SK-N-SH (cell line): ENCODE data around the gene ZMAT2. TPM values are rescaled to one million over a fixed set of nuclear protein-coding genes. Genes with fewer than 3 reads are reported as not detected.

ENCODE experiments used
- CTCF ChIA-PET: fragments of 300-600, 350-600 bp; formaldehyde crosslinking; extraction: SDS; loops from one replicate; lab custom pipeline; 2021; lab: Yijun Ruan, JAX
- POLR2A ChIA-PET: fragments of 350-600 bp; sonication (Branson Sonifier 250); formaldehyde crosslinking; extraction: SDS; loops from one replicate; lab custom pipeline; 2020; ENCODE audit warnings: antibody characterized with exemption, inconsistent platforms; lab: Yijun Ruan, JAX
- DNase-seq: peaks from one replicate; pipeline ENCODE4 v3.0.0; 2012
- H2AFZ ChIP-seq: fragments of 200-600 bp; sonication (generic); 2 replicates; pipeline ENCODE4 v1.8.1; 2016; ENCODE audit warnings: antibody characterized with exemption, mild to moderate bottlenecking, low read depth
- H3F3A ChIP-seq: fragments of 200-600 bp; sonication (generic); replicated peaks from 2 replicates; pipeline ENCODE3; 2016; ENCODE audit warnings: antibody characterized with exemption, mild to moderate bottlenecking; ENCODE audit not compliant: insufficient read depth
- H3K27ac ChIP-seq, 2 experiments: fragments of 200-500 bp in 1 of 2; fragments of 200-600 bp in 1 of 2; sonication (Bioruptor generic) in 1 of 2; sonication (generic), shearing (Covaris generic) in 1 of 2; 2 replicates each; pipeline versions ENCODE4 v1.5.1 to v1.6.1; 2014 to 2016; ENCODE audit warnings: low read depth in 2 of 2, inconsistent platforms in 1 of 2, low read length in 1 of 2, mild to moderate bottlenecking in 1 of 2, mixed read lengths in 1 of 2
- H3K27me3 ChIP-seq: fragments of 200-600 bp; sonication (generic), shearing (Covaris generic); 2 replicates; pipeline ENCODE4 v1.6.1; 2016; ENCODE audit warnings: mixed run types; ENCODE audit not compliant: insufficient read depth
- H3K36me3 ChIP-seq, 2 experiments: fragments of 200-500 bp in 1 of 2; fragments of 200-600 bp in 1 of 2; sonication (Bioruptor generic) in 1 of 2; sonication (generic) in 1 of 2; replicated peaks in 1 of 2; 2 replicates each; pipeline versions ENCODE3 to v1.5.1; 2014 to 2016; ENCODE audit warnings: low read length in 1 of 2, mild to moderate bottlenecking in 1 of 2; ENCODE audit not compliant: insufficient read depth in 2 of 2, control insufficient read depth in 1 of 2
- H3K4me1 ChIP-seq, 2 experiments: fragments of 200-500 bp in 1 of 2; fragments of 200-600 bp in 1 of 2; sonication (Bioruptor generic) in 1 of 2; sonication (generic), shearing (Covaris generic) in 1 of 2; 2 replicates each; pipeline versions ENCODE4 v1.5.1 to v1.6.1; 2014 to 2016; ENCODE audit warnings: low read depth in 1 of 2, low read length in 1 of 2, mixed run types in 1 of 2; ENCODE audit not compliant: insufficient read depth in 2 of 2, control insufficient read depth in 1 of 2
- H3K4me2 ChIP-seq: fragments of 200-600 bp; sonication (generic), shearing (Covaris generic); 2 replicates; pipeline ENCODE4 v1.6.1; 2017; ENCODE audit warnings: mixed run types
- H3K4me3 ChIP-seq, 2 experiments: fragments of 200-500 bp in 1 of 2; fragments of 200-600 bp in 1 of 2; sonication (Bioruptor generic) in 1 of 2; sonication (generic), shearing (Covaris generic) in 1 of 2; 2 replicates each; pipeline versions ENCODE4 v1.5.1 to v1.8.1; 2014 to 2016; ENCODE audit warnings: low read depth in 2 of 2, inconsistent platforms in 1 of 2, low read length in 1 of 2, mild to moderate bottlenecking in 1 of 2, mixed read lengths in 1 of 2, moderate library complexity in 1 of 2
- H3K79me2 ChIP-seq: fragments of 200-600 bp; sonication (generic); 2 replicates; pipeline ENCODE4 v1.8.1; 2017; ENCODE audit warnings: mild to moderate bottlenecking; ENCODE audit not compliant: insufficient read depth
- H3K9ac ChIP-seq: fragments of 200-600 bp; sonication (generic); 2 replicates; pipeline ENCODE4 v1.6.1; 2017; ENCODE audit warnings: mixed run types
- H3K9me2 ChIP-seq: fragments of 200-600 bp; sonication (generic); 2 replicates; pipeline ENCODE4 v1.6.1; 2017; ENCODE audit warnings: mixed run types
- H3K9me3 ChIP-seq: fragments of 200-600 bp; sonication (generic); 2 replicates; pipeline ENCODE4 v1.6.1; 2017; ENCODE audit warnings: mixed run types, mild to moderate bottlenecking, moderate library complexity
- H4K20me1 ChIP-seq: fragments of 200-600 bp; sonication (generic); 2 replicates; pipeline ENCODE4 v1.6.1; 2017; ENCODE audit warnings: mild to moderate bottlenecking, mixed run types; ENCODE audit not compliant: insufficient read depth
- CHD2 ChIP-seq: fragments of 150-350 bp; IDR thresholded peaks from 2 replicates; pipeline ENCODE4 v1.6.1; 2018; ENCODE audit warnings: low read length; ENCODE audit not compliant: partially characterized antibody
- ELF1 ChIP-seq: IDR thresholded peaks from 2 replicates; pipeline ENCODE4 v1.4.0; 2012
- EZH2phosphoT487 ChIP-seq: fragments of 200-600 bp; sonication (generic); IDR thresholded peaks from 2 replicates; pipeline ENCODE4 v1.6.1; 2017; ENCODE audit warnings: low read depth, mixed run types, mild to moderate bottlenecking, antibody characterized with exemption, moderate library complexity, borderline replicate concordance
- FOSL2 ChIP-seq: IDR thresholded peaks from 2 replicates; pipeline ENCODE4 v1.4.0; 2012; ENCODE audit warnings: low read depth, mild to moderate bottlenecking, moderate library complexity, borderline replicate concordance
- FOXM1 ChIP-seq: IDR thresholded peaks from 2 replicates; pipeline ENCODE4 v1.4.0; 2012; ENCODE audit warnings: low read depth, mild to moderate bottlenecking
- GABPA ChIP-seq: IDR thresholded peaks from 2 replicates; pipeline ENCODE4 v1.4.0; 2012; ENCODE audit warnings: low read depth, mild to moderate bottlenecking
- GATA2 ChIP-seq: sonication (generic); formaldehyde crosslinking; IDR thresholded peaks from 2 replicates; pipeline ENCODE4 v1.5.0; 2020; ENCODE audit warnings: mild to moderate bottlenecking, missing genetic modification reagents
- MEF2A ChIP-seq: IDR thresholded peaks from 2 replicates; pipeline ENCODE4 v1.4.0; 2012; ENCODE audit warnings: low read depth, borderline replicate concordance
- NFIC ChIP-seq: IDR thresholded peaks from 2 replicates; pipeline ENCODE4 v1.4.0; 2012; ENCODE audit warnings: borderline replicate concordance
- NRF1 ChIP-seq: IDR thresholded peaks from 2 replicates; pipeline ENCODE4 v1.6.1; 2012; ENCODE audit warnings: low read depth, mild to moderate bottlenecking, low read length
- POLR2AphosphoS5 ChIP-seq: IDR thresholded peaks from 2 replicates; pipeline ENCODE4 v1.6.1; 2012; ENCODE audit warnings: low read depth, low read length
- RAD21 ChIP-seq: IDR thresholded peaks from 2 replicates; pipeline ENCODE4 v1.6.1; 2012; ENCODE audit warnings: mild to moderate bottlenecking, low read length
- RFX5 ChIP-seq: IDR thresholded peaks from 2 replicates; pipeline ENCODE4 v1.6.1; 2012; ENCODE audit warnings: mild to moderate bottlenecking, improper control_type of control experiment, low read length
- RXRA ChIP-seq: IDR thresholded peaks from 2 replicates; pipeline ENCODE4 v1.4.0; 2012; ENCODE audit warnings: low read depth, mild to moderate bottlenecking, borderline replicate concordance
- SIN3A ChIP-seq: IDR thresholded peaks from 2 replicates; pipeline ENCODE4 v1.6.1; 2012; ENCODE audit warnings: low read depth, mild to moderate bottlenecking, low read length, moderate library complexity, borderline replicate concordance
- SMC3 ChIP-seq: IDR thresholded peaks from 2 replicates; pipeline ENCODE4 v1.6.1; 2012; ENCODE audit warnings: low read depth, low read length, improper control_type of control experiment
- TAF1 ChIP-seq: IDR thresholded peaks from 2 replicates; pipeline ENCODE4 v1.6.1; 2012; ENCODE audit warnings: low read depth, mild to moderate bottlenecking, low read length, moderate library complexity, borderline replicate concordance
- TCF12 ChIP-seq: IDR thresholded peaks from 2 replicates; pipeline ENCODE4 v1.4.0; 2012
- WGBS: methylation state at CpG from one replicate; pipeline ENCODE4 v1.1.6; 2017; ENCODE audit warnings: low lambda C conversion rate; 5-methylcytosine and 5-hydroxymethylcytosine counted together
- polyA plus RNA-seq, 3 experiments: library from polyadenylated mRNA; depleted of rRNA; stranded (reverse); fragments of >200 nt; gene quantifications; 2 replicates each; pipeline ENCODE4 v1.2.3, GENCODE V29; 2012
- TF ChIP-seq, protein P1 (sequence below): fragments of 150-350 bp; IDR thresholded peaks from 2 replicates; pipeline ENCODE4 v1.6.1; 2016; ENCODE audit warnings: mild to moderate bottlenecking, low read depth, low read length
- TF ChIP-seq, protein P2 (sequence below): IDR thresholded peaks from 2 replicates; pipeline ENCODE4 v1.4.0; 2012; ENCODE audit warnings: low read depth
- TF ChIP-seq, protein P3 (sequence below): fragments of 200-600 bp; sonication (generic); IDR thresholded peaks from 2 replicates; pipeline ENCODE4 v1.6.1; 2017; ENCODE audit warnings: antibody characterized with exemption, mild to moderate bottlenecking, moderate library complexity
- TF ChIP-seq, protein P4 (sequence below): IDR thresholded peaks from 2 replicates; pipeline ENCODE4 v1.4.0; 2012; ENCODE audit warnings: low read depth, borderline replicate concordance
- TF ChIP-seq, protein P5 (sequence below): IDR thresholded peaks from 2 replicates; pipeline ENCODE4 v1.4.0; 2012; ENCODE audit warnings: low read depth, borderline replicate concordance

The ZMAT2 gene
- polyA plus RNA-seq, 1 of the 3 experiments (the other 2 are of a cell fraction) = 30.9 TPM

DNA sequence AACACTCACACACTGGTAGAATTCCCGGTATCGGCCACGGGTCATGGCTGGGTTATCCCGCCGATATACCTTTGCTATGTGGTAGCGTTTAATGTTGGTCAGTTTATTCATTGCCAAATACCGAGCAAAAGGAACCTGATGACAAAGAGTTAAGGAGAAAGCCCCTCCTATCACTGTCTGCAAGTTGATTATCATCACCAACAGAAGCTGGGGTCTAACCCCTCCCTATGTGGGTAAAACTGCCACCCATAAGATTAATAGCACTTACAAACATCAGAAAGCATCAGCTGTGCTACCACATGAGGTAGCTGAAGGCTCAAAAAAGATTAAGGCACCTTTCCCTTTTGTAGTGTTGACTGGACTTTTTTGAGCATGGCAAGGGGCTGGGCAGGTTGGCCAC lies 21.3 kb upstream of the ZMAT2 start (continued):
- TF ChIP-seq RXRA (no peak), NRF1 (no peak), SMC3 (no peak)
- TF ChIP-seq, protein P1, sequence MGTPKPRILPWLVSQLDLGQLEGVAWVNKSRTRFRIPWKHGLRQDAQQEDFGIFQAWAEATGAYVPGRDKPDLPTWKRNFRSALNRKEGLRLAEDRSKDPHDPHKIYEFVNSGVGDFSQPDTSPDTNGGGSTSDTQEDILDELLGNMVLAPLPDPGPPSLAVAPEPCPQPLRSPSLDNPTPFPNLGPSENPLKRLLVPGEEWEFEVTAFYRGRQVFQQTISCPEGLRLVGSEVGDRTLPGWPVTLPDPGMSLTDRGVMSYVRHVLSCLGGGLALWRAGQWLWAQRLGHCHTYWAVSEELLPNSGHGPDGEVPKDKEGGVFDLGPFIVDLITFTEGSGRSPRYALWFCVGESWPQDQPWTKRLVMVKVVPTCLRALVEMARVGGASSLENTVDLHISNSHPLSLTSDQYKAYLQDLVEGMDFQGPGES = no peak
- TF ChIP-seq, all 33 proteins: peak for 0

DNA sequence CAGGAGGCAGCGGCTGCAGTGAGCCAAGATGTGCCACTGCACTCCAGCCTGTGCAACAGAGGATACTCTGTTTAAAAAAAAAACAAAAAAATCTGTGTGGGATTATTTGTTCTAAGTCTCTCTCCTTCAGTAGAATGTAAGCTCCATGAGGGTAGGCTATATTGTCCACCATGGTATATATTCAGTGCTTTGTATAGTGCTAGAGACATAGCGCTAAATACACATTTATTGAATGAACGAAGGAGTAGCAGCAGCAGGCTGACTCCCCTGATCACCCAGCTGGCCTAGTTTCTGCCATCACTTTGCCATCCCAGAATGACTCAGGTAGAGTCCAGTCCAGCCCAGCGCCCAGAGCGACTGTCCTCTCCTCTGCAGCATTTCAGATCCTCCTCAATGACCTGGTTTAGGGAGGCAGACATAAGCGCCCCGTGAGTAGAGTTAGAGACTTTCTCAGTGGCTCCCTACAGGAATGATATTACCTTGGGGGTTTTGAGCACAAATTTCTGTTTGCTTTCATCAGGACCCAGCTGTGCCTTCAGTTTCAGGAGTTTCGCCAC lies 9.8 kb upstream of the ZMAT2 start:
- 45% methylated on average over 8 of the region's 8 CpGs for WGBS
- H3F3A ChIP-seq = peaks cover 8% of the 10 kb centered on the region
- no peak for DNase-seq
- H4K20me1 ChIP-seq = no peaks in the 10 kb centered on the region
- H3K27ac ChIP-seq = peak overlapping the region; percentile 81 to 88
- no peaks in the 10 kb centered on the region for H3K9me2 ChIP-seq
- ChIA-PET CTCF (interaction anchor here (0.5 to 1.4 kb wide), 5 partner anchors 11 to 928 kb away, joined by 3 to 4 read pairs (median 3); partner anchors contain the start of gene DIAPH1), POLR2A (interaction anchor here (0.7 to 3.6 kb wide), 11 partner anchors 9 to 133 kb away, joined by 3 to 21 read pairs (median 5); partner anchors contain the start of genes DND1, IK, NDUFA2 and WDR55)
- peak overlapping the region; percentile 81 for H3K4me2 ChIP-seq
- peaks cover 0 to 12% of the 10 kb centered on the region in 2 experiments; a peak in 3 of 4 replicates for H3K4me1 ChIP-seq
- TF ChIP-seq, protein P2, sequence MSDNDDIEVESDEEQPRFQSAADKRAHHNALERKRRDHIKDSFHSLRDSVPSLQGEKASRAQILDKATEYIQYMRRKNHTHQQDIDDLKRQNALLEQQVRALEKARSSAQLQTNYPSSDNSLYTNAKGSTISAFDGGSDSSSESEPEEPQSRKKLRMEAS = no peak
- TF ChIP-seq EZH2phosphoT487 (no peak), SIN3A (no peak), GATA2 (CRISPR knock-in tag) (no peak), FOXM1 (no peak), CHD2 (no peak), RFX5 (no peak), FOSL2 (no peak), POLR2AphosphoS5 (no peak), ELF1 (no peak), RAD21 (no peak), TAF1 (no peak), MEF2A (no peak), GABPA (no peak), TCF12 (no peak), NFIC (no peak)
- TF ChIP-seq, protein P3, sequence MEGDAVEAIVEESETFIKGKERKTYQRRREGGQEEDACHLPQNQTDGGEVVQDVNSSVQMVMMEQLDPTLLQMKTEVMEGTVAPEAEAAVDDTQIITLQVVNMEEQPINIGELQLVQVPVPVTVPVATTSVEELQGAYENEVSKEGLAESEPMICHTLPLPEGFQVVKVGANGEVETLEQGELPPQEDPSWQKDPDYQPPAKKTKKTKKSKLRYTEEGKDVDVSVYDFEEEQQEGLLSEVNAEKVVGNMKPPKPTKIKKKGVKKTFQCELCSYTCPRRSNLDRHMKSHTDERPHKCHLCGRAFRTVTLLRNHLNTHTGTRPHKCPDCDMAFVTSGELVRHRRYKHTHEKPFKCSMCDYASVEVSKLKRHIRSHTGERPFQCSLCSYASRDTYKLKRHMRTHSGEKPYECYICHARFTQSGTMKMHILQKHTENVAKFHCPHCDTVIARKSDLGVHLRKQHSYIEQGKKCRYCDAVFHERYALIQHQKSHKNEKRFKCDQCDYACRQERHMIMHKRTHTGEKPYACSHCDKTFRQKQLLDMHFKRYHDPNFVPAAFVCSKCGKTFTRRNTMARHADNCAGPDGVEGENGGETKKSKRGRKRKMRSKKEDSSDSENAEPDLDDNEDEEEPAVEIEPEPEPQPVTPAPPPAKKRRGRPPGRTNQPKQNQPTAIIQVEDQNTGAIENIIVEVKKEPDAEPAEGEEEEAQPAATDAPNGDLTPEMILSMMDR = no peak
- TF ChIP-seq, protein P1 = no peak
- TF ChIP-seq, protein P4, sequence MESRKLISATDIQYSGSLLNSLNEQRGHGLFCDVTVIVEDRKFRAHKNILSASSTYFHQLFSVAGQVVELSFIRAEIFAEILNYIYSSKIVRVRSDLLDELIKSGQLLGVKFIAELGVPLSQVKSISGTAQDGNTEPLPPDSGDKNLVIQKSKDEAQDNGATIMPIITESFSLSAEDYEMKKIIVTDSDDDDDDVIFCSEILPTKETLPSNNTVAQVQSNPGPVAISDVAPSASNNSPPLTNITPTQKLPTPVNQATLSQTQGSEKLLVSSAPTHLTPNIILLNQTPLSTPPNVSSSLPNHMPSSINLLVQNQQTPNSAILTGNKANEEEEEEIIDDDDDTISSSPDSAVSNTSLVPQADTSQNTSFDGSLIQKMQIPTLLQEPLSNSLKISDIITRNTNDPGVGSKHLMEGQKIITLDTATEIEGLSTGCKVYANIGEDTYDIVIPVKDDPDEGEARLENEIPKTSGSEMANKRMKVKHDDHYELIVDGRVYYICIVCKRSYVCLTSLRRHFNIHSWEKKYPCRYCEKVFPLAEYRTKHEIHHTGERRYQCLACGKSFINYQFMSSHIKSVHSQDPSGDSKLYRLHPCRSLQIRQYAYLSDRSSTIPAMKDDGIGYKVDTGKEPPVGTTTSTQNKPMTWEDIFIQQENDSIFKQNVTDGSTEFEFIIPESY = no peak
- TF ChIP-seq, protein P5, sequence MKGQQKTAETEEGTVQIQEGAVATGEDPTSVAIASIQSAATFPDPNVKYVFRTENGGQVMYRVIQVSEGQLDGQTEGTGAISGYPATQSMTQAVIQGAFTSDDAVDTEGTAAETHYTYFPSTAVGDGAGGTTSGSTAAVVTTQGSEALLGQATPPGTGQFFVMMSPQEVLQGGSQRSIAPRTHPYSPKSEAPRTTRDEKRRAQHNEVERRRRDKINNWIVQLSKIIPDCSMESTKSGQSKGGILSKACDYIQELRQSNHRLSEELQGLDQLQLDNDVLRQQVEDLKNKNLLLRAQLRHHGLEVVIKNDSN = no peak
- H3K79me2 ChIP-seq = peaks cover 91% of the 10 kb centered on the region
- peak overlapping the region; percentile 96 for H3K9ac ChIP-seq
- H3K36me3 ChIP-seq = peaks cover 36 to 67% of the 10 kb centered on the region in 2 experiments
- H3K9me3 ChIP-seq = no peaks in the 10 kb centered on the region
- peak overlapping the region; percentile 87 for H2AFZ ChIP-seq
- peak overlapping the region; percentile 87 for H3K4me3 ChIP-seq
- H3K27me3 ChIP-seq = no peaks in the 10 kb centered on the region
